ENCODE results near the gene ZMIZ1. TPM values are rescaled to one million over a fixed set of nuclear protein-coding genes. Genes with fewer than 3 reads are reported as not detected.

ZMIZ1 gene
- polyA plus RNA-seq, 1 experiment = 7.6 TPM

GRCh38 chr10:79183468-79183865, 114.7 kb downstream of the ZMIZ1 start:
- ChIA-PET CTCF (interaction anchor here (2.7 kb wide), 1 partner anchor 12 kb away, joined by 19 read pairs; no protein-coding TSS in a partner anchor), POLR2A (interaction anchor here (0.6 kb wide), 1 partner anchor 17 kb away, joined by 5 read pairs; no protein-coding TSS in a partner anchor)
- Histone ChIP-seq H3K27me3 (ENCODE audit: control insufficient read depth, insufficient read depth, low read length) (no peaks in the 10 kb centered on the region), H3K27ac (ENCODE audit: low read depth, low read length) (peak overlapping the region; percentile 55), H3K4me3 (ENCODE audit: low read depth, low read length) (no peak overlapping the region), H3K9me3 (ENCODE audit: control insufficient read depth, insufficient read depth, low read length) (no peaks in the 10 kb centered on the region; the same call in 1 of the 2 replicates)
- TF ChIP-seq CTCF (IDR thresholded peaks at IDR 0.05; ENCODE audit: low read depth, low read length) = no peak
- no peak for DNase-seq (ENCODE audit: low read depth, low spot score)

DNA sequence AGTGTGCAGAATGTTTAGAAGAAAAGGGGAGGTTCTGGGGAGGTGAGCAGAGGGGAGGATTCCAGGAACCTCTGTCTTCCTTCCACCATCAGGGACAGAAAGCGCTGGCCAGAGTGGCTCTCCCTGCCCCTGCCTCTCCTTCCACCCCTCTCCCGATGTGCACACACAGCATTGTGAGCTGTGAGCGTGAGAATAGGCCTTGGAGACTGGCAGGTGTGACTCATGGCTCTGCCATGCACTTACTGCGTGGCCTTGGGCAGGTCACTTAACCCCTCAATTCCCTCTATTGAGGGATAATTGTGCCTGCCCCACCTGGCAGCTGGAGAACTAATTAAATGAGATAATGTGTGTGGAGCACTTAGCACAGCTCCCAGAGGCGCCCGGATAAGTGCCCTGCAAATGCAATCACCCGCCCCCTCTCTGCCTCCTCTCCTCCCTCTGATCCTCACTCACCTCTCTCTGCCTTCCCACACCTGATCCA, 115.4 kb downstream of the ZMIZ1 start:
- Histone ChIP-seq H3K27me3 (ENCODE audit: control insufficient read depth, insufficient read depth, low read length) (no peaks in the 10 kb centered on the region), H3K9me3 (ENCODE audit: control insufficient read depth, insufficient read depth, low read length) (no peaks in the 10 kb centered on the region; the same call in 1 of the 2 replicates), H3K4me3 (ENCODE audit: low read depth, low read length) (no peak overlapping the region), H3K27ac (ENCODE audit: low read depth, low read length) (peak overlapping the region; percentile 70)
- ChIA-PET POLR2A (interaction anchor here (0.6 kb wide), 1 partner anchor 18 kb away, joined by 5 read pairs; no protein-coding TSS in a partner anchor), CTCF (interaction anchor here (2.7 kb wide), 1 partner anchor 12 kb away, joined by 19 read pairs; no protein-coding TSS in a partner anchor)
- no peak for DNase-seq (ENCODE audit: low read depth, low spot score)
- no peak for TF ChIP-seq CTCF (IDR thresholded peaks at IDR 0.05; ENCODE audit: low read depth, low read length)

GRCh38 chr10:79184657-79185056, 115.9 kb downstream of the ZMIZ1 start:
- ChIA-PET POLR2A (interaction anchor here (0.7 kb wide), 1 partner anchor 79 kb away, joined by 4 read pairs; no protein-coding TSS in a partner anchor), CTCF (no interaction called here)
- TF ChIP-seq CTCF (IDR thresholded peaks at IDR 0.05; ENCODE audit: low read depth, low read length) = no peak
- no peaks in the 10 kb centered on the region; the same call in 1 of the 2 replicates for H3K9me3 ChIP-seq (ENCODE audit: control insufficient read depth, insufficient read depth, low read length)
- H3K27me3 ChIP-seq (ENCODE audit: control insufficient read depth, insufficient read depth, low read length) = no peaks in the 10 kb centered on the region
- DNase-seq (ENCODE audit: low read depth, low spot score) = no peak
- H3K27ac ChIP-seq (ENCODE audit: low read depth, low read length) = peak overlapping the region; percentile 70
- H3K4me3 ChIP-seq (ENCODE audit: low read depth, low read length) = no peak overlapping the region

GRCh38 chr10:79185067-79185774, 116.5 kb downstream of the ZMIZ1 start:
- ChIA-PET POLR2A (interaction anchor here (0.7 to 0.9 kb wide), 2 partner anchors 26 to 78 kb away, joined by 3 to 4 read pairs; no protein-coding TSS in a partner anchor), CTCF (no interaction called here)
- H3K9me3 ChIP-seq (ENCODE audit: control insufficient read depth, insufficient read depth, low read length) = no peaks in the 10 kb centered on the region; the same call in 1 of the 2 replicates
- no peak for DNase-seq (ENCODE audit: low read depth, low spot score)
- H3K27ac ChIP-seq (ENCODE audit: low read depth, low read length) = peak overlapping the region; percentile 70
- TF ChIP-seq CTCF (IDR thresholded peaks at IDR 0.05; ENCODE audit: low read depth, low read length) = no peak
- H3K4me3 ChIP-seq (ENCODE audit: low read depth, low read length) = no peak overlapping the region
- no peaks in the 10 kb centered on the region for H3K27me3 ChIP-seq (ENCODE audit: control insufficient read depth, insufficient read depth, low read length)
